Measurements from ENCODE around the gene ERICH4. TPM values are rescaled to one million over a fixed set of nuclear protein-coding genes. Genes with fewer than 3 reads are reported as not detected.
"Not testable (repeated sequence)": the region's sequence is repeated elsewhere in the genome, so short reads cannot be mapped to it uniquely, and the experiment has no call there.

Gene ERICH4
- total RNA-seq, 1 donor from 2014 or later = not detected

DNA sequence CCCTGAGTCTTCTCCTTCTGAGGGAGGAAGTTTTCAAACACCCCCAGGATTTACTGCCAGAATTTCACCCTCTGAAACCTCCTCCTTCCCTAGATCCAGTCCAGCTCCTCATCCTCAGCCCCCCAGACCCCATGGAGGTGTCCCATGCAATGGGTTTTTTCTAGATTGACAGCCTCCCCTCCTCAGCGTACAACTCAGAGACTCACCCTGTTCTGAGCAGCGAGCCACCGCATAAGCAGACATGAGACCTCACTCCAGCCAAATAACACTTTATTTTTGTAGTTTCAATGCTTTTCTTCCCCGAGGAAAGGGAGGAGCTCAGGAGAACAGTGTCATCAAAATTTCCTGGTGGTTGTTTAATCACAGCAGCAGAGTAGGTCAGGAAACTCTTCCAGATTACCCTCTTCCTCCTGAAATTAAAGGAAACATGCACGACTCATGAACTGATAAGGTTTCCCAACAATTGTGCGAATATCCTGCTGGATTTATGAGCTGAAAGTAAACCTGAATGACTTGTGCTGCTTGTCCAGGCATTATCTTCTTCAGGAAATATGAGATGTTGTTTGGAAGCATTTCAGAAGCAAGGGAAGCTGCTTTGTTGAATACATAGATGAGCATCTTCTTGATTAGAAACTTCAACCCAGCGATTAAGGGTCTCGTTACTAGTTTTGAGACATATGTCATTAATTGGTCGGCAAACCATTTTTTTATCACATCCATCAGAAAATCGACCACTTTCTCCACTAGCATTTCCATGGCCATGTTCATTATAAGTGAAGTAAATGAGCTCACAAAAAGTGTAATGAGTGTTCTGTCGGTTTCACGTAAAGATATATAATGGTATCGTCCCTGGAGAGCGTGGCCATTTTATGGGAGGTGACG, 36.2 kb downstream of the ERICH4 start:
- no peak overlapping the region for H3K27ac Mint-ChIP-seq
- H3K27me3 Mint-ChIP-seq (ENCODE audit: low read depth) = no peaks in the 10 kb centered on the region
- peaks cover 60% of the 10 kb centered on the region for H3K9me3 Mint-ChIP-seq
- no peak for DNase-seq (ENCODE audit: low spot score in 2 of 2, unreplicated experiment in 2 of 2)
- no peaks in the 10 kb centered on the region for H3K4me1 Mint-ChIP-seq
- no peaks in the 10 kb centered on the region for H3K36me3 Mint-ChIP-seq
- TF ChIP-seq, protein P1, sequence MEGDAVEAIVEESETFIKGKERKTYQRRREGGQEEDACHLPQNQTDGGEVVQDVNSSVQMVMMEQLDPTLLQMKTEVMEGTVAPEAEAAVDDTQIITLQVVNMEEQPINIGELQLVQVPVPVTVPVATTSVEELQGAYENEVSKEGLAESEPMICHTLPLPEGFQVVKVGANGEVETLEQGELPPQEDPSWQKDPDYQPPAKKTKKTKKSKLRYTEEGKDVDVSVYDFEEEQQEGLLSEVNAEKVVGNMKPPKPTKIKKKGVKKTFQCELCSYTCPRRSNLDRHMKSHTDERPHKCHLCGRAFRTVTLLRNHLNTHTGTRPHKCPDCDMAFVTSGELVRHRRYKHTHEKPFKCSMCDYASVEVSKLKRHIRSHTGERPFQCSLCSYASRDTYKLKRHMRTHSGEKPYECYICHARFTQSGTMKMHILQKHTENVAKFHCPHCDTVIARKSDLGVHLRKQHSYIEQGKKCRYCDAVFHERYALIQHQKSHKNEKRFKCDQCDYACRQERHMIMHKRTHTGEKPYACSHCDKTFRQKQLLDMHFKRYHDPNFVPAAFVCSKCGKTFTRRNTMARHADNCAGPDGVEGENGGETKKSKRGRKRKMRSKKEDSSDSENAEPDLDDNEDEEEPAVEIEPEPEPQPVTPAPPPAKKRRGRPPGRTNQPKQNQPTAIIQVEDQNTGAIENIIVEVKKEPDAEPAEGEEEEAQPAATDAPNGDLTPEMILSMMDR (IDR thresholded peaks at IDR 0.05; ENCODE audit: unreplicated experiment) = no peak
- H3K4me3 Mint-ChIP-seq = no peak overlapping the region

- H3K9me3 Mint-ChIP-seq = peaks cover 64% of the 10 kb centered on the region
- H3K4me1 Mint-ChIP-seq = no peaks in the 10 kb centered on the region
These were observed 36.8 kb downstream of the ERICH4 start for GRCh38 chr19:41479757-41480191.

GRCh38 chr19:41480336-41480735, 37.4 kb downstream of the ERICH4 start:
- Mint-ChIP-seq H3K36me3 (no peaks in the 10 kb centered on the region), H3K27ac (no peak overlapping the region), H3K4me1 (no peaks in the 10 kb centered on the region), H3K4me3 (no peak overlapping the region), H3K27me3 (ENCODE audit: low read depth) (no peaks in the 10 kb centered on the region), H3K9me3 (peaks cover 68% of the 10 kb centered on the region)
- TF ChIP-seq, protein P1 (IDR thresholded peaks at IDR 0.05; ENCODE audit: unreplicated experiment) = no peak
- no peak for DNase-seq (ENCODE audit: low spot score in 2 of 2, unreplicated experiment in 2 of 2)

More at GRCh38 chr19:41479757-41480191, 36.8 kb downstream of the ERICH4 start:
- TF ChIP-seq, protein P1 (IDR thresholded peaks at IDR 0.05; ENCODE audit: unreplicated experiment) = no peak
- no peaks in the 10 kb centered on the region for H3K36me3 Mint-ChIP-seq
- H3K4me3 Mint-ChIP-seq = no peak overlapping the region
- H3K27ac Mint-ChIP-seq = no peak overlapping the region
- no peak for DNase-seq (ENCODE audit: low spot score in 2 of 2, unreplicated experiment in 2 of 2)
- no peaks in the 10 kb centered on the region for H3K27me3 Mint-ChIP-seq (ENCODE audit: low read depth)

- H3K27ac Mint-ChIP-seq = no peak overlapping the region
- no peak for DNase-seq (ENCODE audit: low spot score in 2 of 2, unreplicated experiment in 2 of 2)
- H3K9me3 Mint-ChIP-seq = peaks cover 57% of the 10 kb centered on the region
- no peaks in the 10 kb centered on the region for H3K27me3 Mint-ChIP-seq (ENCODE audit: low read depth)
- no peak overlapping the region for H3K4me3 Mint-ChIP-seq
- H3K36me3 Mint-ChIP-seq = no peaks in the 10 kb centered on the region
- no peaks in the 10 kb centered on the region for H3K4me1 Mint-ChIP-seq
- TF ChIP-seq, protein P1 (IDR thresholded peaks at IDR 0.05; ENCODE audit: unreplicated experiment) = no peak
These were observed 41.9 kb downstream of the ERICH4 start for GRCh38 chr19:41484822-41485221.

DNA sequence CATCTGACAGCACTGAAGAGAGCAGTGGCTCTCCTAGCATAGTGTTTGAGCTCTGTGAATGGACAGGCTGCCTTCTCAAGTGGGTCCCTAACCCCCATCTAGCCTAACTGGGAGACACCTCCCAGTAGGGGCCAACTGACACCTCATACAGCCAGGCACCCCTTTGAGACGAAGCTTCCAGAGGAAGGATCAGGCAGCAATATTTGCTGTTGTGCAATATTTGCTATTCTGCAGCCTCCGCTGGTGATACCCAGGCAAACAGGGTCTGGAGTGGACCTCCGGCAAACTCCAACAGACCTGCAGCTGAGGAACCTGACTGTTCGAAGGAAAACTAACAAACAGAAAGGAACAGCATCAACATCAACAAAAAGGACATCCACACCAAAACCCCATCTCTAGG, 44.0 kb downstream of the ERICH4 start:
- DNase-seq (ENCODE audit: low spot score in 2 of 2, unreplicated experiment in 2 of 2); H3K27ac Mint-ChIP-seq; H3K4me3 Mint-ChIP-seq; H3K36me3 Mint-ChIP-seq; H3K4me1 Mint-ChIP-seq; H3K27me3 Mint-ChIP-seq (ENCODE audit: low read depth): not testable (repeated sequence)
- H3K9me3 Mint-ChIP-seq = peaks cover 39% of the 10 kb centered on the region

DNA sequence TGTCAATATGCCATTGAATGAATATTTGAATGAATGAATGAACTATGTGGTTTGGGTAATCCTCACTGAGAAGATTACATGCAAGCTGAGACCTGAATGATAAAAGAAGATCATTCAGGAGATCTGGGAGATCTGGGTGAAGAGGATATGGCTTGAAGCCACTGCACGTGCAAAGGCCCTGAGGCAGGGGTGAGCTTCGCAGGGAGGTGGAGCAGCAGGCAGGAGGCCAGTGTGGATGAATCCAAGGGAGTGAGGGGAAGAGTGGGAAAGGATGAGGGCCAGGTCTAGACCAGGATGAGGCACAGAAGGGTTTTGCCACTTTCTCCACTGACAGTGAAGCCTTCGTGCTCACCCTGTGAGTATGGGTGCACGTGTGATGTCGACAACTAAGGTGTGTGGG, 49.9 kb downstream of the ERICH4 start:
- no peaks in the 10 kb centered on the region for H3K36me3 Mint-ChIP-seq
- H3K27ac Mint-ChIP-seq = no peak overlapping the region
- H3K4me3 Mint-ChIP-seq = no peak overlapping the region
- TF ChIP-seq, protein P1 (IDR thresholded peaks at IDR 0.05; ENCODE audit: unreplicated experiment) = no peak
- DNase-seq (ENCODE audit: low spot score in 2 of 2, unreplicated experiment in 2 of 2) = no peak
- no peaks in the 10 kb centered on the region for H3K27me3 Mint-ChIP-seq (ENCODE audit: low read depth)
- peaks cover 40% of the 10 kb centered on the region for H3K9me3 Mint-ChIP-seq
- H3K4me1 Mint-ChIP-seq = no peaks in the 10 kb centered on the region
